GM10266 (cell line): ENCODE results near the gene PPP1R9B.

ENCODE experiments used
- DNase-seq: peaks from one replicate; pipeline ENCODE4 v3.0.0; 2012; ENCODE audit errors: extremely low spot score
- CTCF ChIP-seq: IDR thresholded peaks from 2 replicates; pipeline ENCODE4 v1.5.1; 2012; ENCODE audit warnings: mild to moderate bottlenecking, low read depth; ENCODE audit not compliant: control insufficient read depth, insufficient read depth; ENCODE audit errors: missing control alignments

PPP1R9B gene

DNA sequence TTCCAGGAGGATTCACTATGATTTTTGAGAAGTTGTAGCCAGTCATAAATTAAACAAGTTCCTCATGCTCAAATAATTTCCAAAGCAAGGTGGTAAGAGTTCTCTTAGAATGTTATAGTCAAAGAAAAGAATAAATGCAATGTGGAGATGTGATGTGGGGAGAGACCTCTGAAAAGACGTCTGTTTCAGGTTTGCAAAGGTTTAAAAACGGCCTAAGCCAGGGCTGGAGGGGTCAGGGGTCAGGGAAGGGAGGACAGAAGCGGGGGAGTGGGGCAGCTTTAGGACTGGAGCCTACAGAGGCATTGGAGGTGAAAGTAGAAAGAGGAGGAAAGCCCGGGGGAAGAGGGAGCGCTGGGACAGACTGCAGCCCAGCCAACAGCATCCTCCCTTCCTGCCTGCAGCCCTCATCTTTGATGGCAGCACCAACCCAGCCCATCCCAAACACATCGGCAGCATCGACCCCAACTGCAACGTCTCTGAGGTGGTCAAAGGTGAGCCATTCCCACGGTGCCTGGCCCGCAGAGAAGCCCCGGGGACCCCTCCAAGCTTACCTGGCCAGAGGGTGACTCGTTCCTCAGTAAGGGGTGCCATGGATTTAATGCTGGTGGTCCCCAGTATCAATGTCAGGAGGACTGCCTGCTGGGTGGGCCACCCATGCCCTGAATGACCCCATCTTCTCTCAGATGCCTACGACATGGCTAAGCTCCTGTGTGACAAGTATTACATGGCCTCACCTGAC lies 43.9 kb downstream of the PPP1R9B start:
- DNase-seq: no peak
- TF ChIP-seq CTCF: no peak

GRCh38 chr17:50105811-50106210 lies 44.7 kb downstream of the PPP1R9B start:
- DNase-seq: no peak
- TF ChIP-seq CTCF: no peak

- TF ChIP-seq CTCF: no peak
These were observed 46.5 kb downstream of the PPP1R9B start for GRCh38 chr17:50103941-50104340.

GRCh38 chr17:50103252-50103651 lies 47.2 kb downstream of the PPP1R9B start:
- no peak for DNase-seq
- TF ChIP-seq CTCF: no peak

More at GRCh38 chr17:50103941-50104340, 46.5 kb downstream of the PPP1R9B start:
- no peak for DNase-seq

DNA sequence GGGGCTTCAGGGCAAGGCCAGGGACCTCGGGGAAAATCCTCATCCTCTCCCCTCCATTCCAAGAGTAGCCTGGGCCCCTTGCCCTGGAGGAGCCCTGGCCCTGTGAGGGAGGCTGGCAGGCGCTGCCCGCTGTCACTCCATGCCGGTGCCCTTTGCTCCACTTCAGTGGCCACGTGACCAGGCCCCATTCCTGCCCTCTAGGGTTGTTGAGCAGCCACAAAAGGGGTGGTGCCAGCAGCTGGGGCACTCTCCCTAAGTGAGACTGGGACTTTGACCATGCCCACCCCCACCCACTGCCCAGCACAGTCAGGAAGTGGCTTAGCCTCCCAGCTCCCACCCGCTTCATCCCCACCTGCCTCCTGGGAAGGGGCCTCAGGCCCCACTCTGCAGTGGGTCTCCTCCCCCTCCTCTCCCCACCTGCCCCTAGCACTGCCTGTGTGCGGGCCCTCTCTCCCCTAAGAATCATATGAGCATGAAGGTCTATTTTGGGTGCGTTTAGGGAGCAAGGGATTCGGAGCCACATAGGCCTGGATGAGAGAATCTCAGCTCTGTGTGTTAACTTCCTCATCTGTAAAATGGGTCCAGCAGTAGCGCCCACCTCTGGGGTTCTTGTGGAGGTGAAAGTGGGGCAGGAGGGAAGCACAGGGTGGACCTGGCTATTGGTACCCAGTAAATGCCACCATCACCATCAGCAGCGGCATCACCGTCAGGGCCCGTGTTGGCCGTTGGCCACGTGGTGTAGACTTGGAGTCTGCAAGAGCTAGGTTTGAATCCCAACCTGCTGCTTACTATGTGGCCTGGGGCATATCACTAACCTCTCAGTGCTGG lies 48.1 kb downstream of the PPP1R9B start:
- TF ChIP-seq CTCF: no peak
- no peak for DNase-seq

DNA sequence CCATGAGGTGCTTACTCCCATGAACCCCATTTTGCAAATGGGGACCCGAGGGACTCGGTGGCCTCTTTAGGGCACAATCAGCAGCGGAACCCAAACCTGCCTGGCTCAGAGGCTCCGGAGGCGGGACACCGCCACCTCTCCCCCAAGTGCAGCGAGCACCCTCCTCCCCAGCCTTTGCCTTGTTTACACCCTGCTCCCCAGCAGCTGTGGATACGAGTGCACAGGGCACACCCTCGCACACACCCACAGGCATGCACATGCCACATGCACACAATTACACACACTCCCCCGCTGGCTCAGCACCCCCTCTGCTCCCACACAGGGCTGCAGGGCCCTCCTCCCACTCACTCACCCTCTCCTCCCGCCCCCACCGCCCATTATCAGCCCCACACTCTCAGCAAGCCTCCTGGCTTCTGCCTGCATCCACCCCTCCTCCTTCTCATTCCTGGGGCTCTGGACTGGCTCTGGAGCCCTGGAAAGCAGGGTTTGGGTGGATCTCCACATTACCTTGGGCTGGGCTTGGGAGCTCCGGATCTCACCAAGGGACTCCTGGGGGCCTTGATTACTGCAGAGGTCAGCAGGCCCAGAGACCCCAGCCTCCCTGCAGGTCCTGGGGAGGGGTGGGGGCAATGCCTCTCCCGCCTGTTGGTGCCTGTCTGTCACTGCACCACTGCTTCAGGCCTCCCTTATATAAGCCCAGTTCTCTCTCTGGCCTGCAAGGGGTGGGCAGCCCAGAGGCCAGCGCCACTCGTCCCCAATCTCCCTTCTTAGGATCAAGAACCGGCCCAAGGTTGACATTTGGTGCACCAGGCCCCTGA lies 48.9 kb downstream of the PPP1R9B start:
- no peak for TF ChIP-seq CTCF

More for the DNA sequence above, 48.9 kb downstream of the PPP1R9B start:
- DNase-seq: no peak
